Measurements from ENCODE around the gene PCDHB7.

GRCh38 chr5:141186897-141187512 lies 14.6 kb downstream of the PCDHB7 start, which contains the start of gene PCDHB9:
- peak in 1 of 3 donors; percentile 38 for TF ChIP-seq CTCF (IDR thresholded peaks at IDR 0.05)
- no peak for TF ChIP-seq POLR2A (IDR thresholded peaks at IDR 0.05)
